ENCODE results near the gene HMGN3.

Gene HMGN3

GRCh38 chr6:79173378-79173777 is 61.1 kb downstream of the HMGN3 start:
- DNase-seq, result no peak

GRCh38 chr6:79170959-79171358 is 63.5 kb downstream of the HMGN3 start:
- DNase-seq, result peak; percentile 36

DNA sequence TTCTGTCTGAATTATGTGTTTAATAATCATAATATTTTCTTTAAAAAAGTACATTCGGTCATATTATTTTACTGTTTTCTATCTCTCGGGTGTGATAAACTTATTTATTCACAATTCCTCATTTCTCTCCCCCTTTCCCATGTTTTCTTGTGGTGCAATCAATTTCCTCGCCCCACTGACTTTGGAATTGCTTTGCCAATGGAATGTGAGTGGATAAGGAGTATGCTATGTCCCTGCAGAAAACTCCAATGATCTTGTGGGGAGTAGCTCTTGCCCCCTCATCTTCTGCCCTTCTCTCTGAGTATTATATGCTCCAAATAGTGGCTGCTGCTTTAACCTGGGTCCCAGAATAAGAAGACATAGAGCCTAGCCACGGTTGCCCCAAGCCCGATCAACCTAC is 64.1 kb downstream of the HMGN3 start:
- DNase-seq, result no peak

GRCh38 chr6:79168695-79168980 is 65.8 kb downstream of the HMGN3 start:
- no peak for DNase-seq

DNA sequence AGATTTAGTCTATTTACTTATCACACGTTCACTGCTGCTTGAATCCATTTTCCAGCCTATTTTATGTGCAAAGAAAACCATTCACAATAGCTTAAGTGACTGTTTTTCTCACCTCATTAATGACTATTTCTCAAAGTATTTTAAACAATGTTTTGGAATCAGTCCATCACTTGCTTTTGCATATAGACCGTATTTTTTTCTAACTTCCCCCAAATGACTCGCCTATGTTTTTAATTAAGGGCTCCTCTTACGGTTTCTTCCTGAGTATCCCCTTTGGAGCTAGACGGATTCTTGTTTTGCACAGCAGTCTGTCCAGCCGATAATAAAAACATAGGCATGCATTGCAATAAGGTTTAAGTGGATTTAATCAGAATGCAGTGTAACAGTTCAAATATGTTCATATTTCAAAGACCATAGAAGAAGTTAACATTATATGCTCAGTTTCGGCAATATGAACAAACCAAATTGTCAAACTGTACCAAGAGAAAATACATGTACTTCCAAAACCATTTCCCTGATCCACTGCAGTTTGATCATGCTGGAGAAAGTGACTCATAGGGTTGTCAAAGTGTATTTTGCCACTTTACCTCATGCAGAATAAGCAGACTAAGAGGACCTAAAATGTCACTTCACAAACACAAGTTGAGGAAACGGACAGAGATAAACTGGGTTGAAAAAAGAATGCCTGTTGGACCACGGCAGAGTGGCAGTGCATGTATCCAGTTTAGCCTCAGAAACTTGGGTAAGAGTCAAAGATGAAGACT is 66.4 kb downstream of the HMGN3 start:
- no peak for DNase-seq

GRCh38 chr6:79159846-79160245 is 74.6 kb downstream of the HMGN3 start:
- no peak for DNase-seq

DNA sequence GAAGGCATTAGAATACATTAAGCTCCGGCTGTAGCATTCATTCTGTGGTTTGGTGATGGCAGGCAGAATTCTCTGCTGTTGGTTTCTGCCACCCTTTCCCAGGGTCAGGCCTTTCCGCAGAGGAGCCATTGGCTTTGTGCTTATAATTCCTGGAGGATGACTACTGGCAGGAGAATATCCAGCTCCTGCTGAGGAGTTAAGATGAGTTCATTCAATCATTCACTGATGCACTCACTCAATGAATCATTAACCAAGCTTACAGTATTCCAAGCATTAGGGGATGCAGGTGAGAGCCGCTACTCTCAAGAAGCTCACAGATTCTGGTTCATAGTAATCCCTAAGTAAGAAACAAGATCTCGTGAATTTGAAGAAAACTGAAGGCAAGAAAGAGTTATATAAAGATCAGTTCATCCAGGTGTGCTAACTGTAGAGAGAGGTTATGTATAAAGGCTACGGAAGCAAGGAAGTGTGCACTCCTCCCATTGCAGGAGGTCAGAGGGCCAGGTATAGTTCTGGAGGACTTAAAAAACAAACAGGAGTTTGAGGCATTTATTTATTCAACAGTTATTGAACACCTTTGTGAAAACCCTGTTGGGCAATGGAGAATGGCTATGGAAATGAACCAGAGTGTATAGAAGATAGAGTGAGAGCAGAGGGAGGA is 75.5 kb downstream of the HMGN3 start:
- DNase-seq, result peak; percentile 13

DNA sequence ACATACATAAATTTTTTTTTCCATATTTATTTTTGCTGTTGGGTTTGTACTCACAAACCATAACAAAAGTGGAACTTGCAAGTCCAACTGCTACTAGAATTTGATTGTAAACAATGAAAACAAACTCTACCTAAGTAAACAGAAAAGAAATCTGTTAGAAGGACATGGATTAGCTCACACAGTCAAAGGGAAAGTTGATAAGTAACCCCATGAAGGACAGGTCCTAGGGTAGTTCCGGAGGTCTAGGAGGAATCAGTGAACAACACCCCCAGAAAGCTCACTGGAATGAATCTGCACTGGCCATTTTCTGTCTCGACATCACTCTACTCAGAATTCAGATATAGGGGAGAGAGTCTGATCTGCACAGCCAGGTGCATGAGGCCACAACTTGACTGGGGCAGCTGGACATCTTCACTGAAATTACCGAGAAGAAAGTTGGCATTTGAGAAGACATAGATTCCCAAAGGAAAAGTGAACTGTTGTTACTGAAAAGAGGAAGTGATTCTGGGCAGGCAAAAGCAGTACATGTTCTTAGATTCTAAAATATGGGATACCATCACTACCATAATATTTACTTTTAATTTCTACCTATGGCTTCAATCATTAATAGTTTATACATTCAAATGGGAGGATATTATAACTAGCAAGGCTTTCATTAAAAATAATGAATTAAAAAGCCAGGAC is 76.4 kb downstream of the HMGN3 start:
- DNase-seq, result no peak

DNA sequence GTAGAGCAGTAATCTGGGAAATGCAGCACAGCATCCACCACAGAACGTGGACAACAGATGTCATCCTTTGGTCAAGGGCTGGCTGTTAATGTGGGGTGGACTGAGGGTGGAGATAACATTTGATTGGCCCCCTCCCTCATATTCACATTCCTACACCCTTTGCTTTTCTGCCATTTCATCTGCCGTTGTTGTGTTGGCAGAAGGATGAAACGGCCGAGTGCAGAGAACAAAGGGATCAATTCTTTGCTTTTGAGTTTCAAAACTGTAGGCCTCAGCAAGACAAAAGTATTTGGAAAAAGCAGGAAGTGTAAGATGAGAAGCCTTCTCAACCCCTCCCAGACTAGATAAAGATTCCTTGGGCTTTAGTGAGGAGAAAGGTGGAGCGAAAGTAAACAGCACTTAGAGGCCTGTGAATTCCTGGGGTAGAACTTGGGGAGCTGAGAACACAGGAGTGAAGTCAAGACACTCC is 82.2 kb downstream of the HMGN3 start:
- no peak for DNase-seq

All from NCI-H226 (cell line).